SK-N-SH (cell line): ENCODE results near the gene FFAR3. TPM values are rescaled to one million over a fixed set of nuclear protein-coding genes. Genes with fewer than 3 reads are reported as not detected.

ENCODE experiments used
- CTCF ChIA-PET: fragments of 300-600, 350-600 bp; formaldehyde crosslinking; extraction: SDS; loops from one replicate; lab custom pipeline; 2021; lab: Yijun Ruan, JAX
- POLR2A ChIA-PET: fragments of 350-600 bp; sonication (Branson Sonifier 250); formaldehyde crosslinking; extraction: SDS; loops from one replicate; lab custom pipeline; 2020; ENCODE audit warnings: antibody characterized with exemption, inconsistent platforms; lab: Yijun Ruan, JAX
- DNase-seq: peaks from one replicate; pipeline ENCODE4 v3.0.0; 2012
- H2AFZ ChIP-seq: fragments of 200-600 bp; sonication (generic); 2 replicates; pipeline ENCODE4 v1.8.1; 2016; ENCODE audit warnings: antibody characterized with exemption, mild to moderate bottlenecking, low read depth
- H3F3A ChIP-seq: fragments of 200-600 bp; sonication (generic); replicated peaks from 2 replicates; pipeline ENCODE3; 2016; ENCODE audit warnings: antibody characterized with exemption, mild to moderate bottlenecking; ENCODE audit not compliant: insufficient read depth
- H3K27ac ChIP-seq, 2 experiments: fragments of 200-500 bp in 1 of 2; fragments of 200-600 bp in 1 of 2; sonication (Bioruptor generic) in 1 of 2; sonication (generic), shearing (Covaris generic) in 1 of 2; 2 replicates each; pipeline versions ENCODE4 v1.5.1 to v1.6.1; 2014 to 2016; ENCODE audit warnings: low read depth in 2 of 2, inconsistent platforms in 1 of 2, low read length in 1 of 2, mild to moderate bottlenecking in 1 of 2, mixed read lengths in 1 of 2
- H3K27me3 ChIP-seq: fragments of 200-600 bp; sonication (generic), shearing (Covaris generic); 2 replicates; pipeline ENCODE4 v1.6.1; 2016; ENCODE audit warnings: mixed run types; ENCODE audit not compliant: insufficient read depth
- H3K36me3 ChIP-seq, 2 experiments: fragments of 200-500 bp in 1 of 2; fragments of 200-600 bp in 1 of 2; sonication (Bioruptor generic) in 1 of 2; sonication (generic) in 1 of 2; replicated peaks in 1 of 2; 2 replicates each; pipeline versions ENCODE3 to v1.5.1; 2014 to 2016; ENCODE audit warnings: low read length in 1 of 2, mild to moderate bottlenecking in 1 of 2; ENCODE audit not compliant: insufficient read depth in 2 of 2, control insufficient read depth in 1 of 2
- H3K4me1 ChIP-seq, 2 experiments: fragments of 200-500 bp in 1 of 2; fragments of 200-600 bp in 1 of 2; sonication (Bioruptor generic) in 1 of 2; sonication (generic), shearing (Covaris generic) in 1 of 2; 2 replicates each; pipeline versions ENCODE4 v1.5.1 to v1.6.1; 2014 to 2016; ENCODE audit warnings: low read depth in 1 of 2, low read length in 1 of 2, mixed run types in 1 of 2; ENCODE audit not compliant: insufficient read depth in 2 of 2, control insufficient read depth in 1 of 2
- H3K4me2 ChIP-seq: fragments of 200-600 bp; sonication (generic), shearing (Covaris generic); 2 replicates; pipeline ENCODE4 v1.6.1; 2017; ENCODE audit warnings: mixed run types
- H3K4me3 ChIP-seq, 2 experiments: fragments of 200-500 bp in 1 of 2; fragments of 200-600 bp in 1 of 2; sonication (Bioruptor generic) in 1 of 2; sonication (generic), shearing (Covaris generic) in 1 of 2; 2 replicates each; pipeline versions ENCODE4 v1.5.1 to v1.8.1; 2014 to 2016; ENCODE audit warnings: low read depth in 2 of 2, inconsistent platforms in 1 of 2, low read length in 1 of 2, mild to moderate bottlenecking in 1 of 2, mixed read lengths in 1 of 2, moderate library complexity in 1 of 2
- H3K79me2 ChIP-seq: fragments of 200-600 bp; sonication (generic); 2 replicates; pipeline ENCODE4 v1.8.1; 2017; ENCODE audit warnings: mild to moderate bottlenecking; ENCODE audit not compliant: insufficient read depth
- H3K9ac ChIP-seq: fragments of 200-600 bp; sonication (generic); 2 replicates; pipeline ENCODE4 v1.6.1; 2017; ENCODE audit warnings: mixed run types
- H3K9me2 ChIP-seq: fragments of 200-600 bp; sonication (generic); 2 replicates; pipeline ENCODE4 v1.6.1; 2017; ENCODE audit warnings: mixed run types
- H3K9me3 ChIP-seq: fragments of 200-600 bp; sonication (generic); 2 replicates; pipeline ENCODE4 v1.6.1; 2017; ENCODE audit warnings: mixed run types, mild to moderate bottlenecking, moderate library complexity
- H4K20me1 ChIP-seq: fragments of 200-600 bp; sonication (generic); 2 replicates; pipeline ENCODE4 v1.6.1; 2017; ENCODE audit warnings: mild to moderate bottlenecking, mixed run types; ENCODE audit not compliant: insufficient read depth
- EP300 ChIP-seq, 2 experiments: IDR thresholded peaks; 2 replicates each; pipeline versions ENCODE4 v1.4.0 to v1.6.1; 2012; ENCODE audit warnings: borderline replicate concordance in 1 of 2, low read depth in 1 of 2, low read length in 1 of 2
- FOXM1 ChIP-seq: IDR thresholded peaks from 2 replicates; pipeline ENCODE4 v1.4.0; 2012; ENCODE audit warnings: low read depth, mild to moderate bottlenecking
- GABPA ChIP-seq: IDR thresholded peaks from 2 replicates; pipeline ENCODE4 v1.4.0; 2012; ENCODE audit warnings: low read depth, mild to moderate bottlenecking
- JUND ChIP-seq: IDR thresholded peaks from 2 replicates; pipeline ENCODE4 v1.4.0; 2012
- MEF2A ChIP-seq: IDR thresholded peaks from 2 replicates; pipeline ENCODE4 v1.4.0; 2012; ENCODE audit warnings: low read depth, borderline replicate concordance
- NRF1 ChIP-seq: IDR thresholded peaks from 2 replicates; pipeline ENCODE4 v1.6.1; 2012; ENCODE audit warnings: low read depth, mild to moderate bottlenecking, low read length
- POLR2AphosphoS5 ChIP-seq: IDR thresholded peaks from 2 replicates; pipeline ENCODE4 v1.6.1; 2012; ENCODE audit warnings: low read depth, low read length
- RCOR1 ChIP-seq: fragments of 150-350 bp; IDR thresholded peaks from 2 replicates; pipeline ENCODE4 v1.6.1; 2017; ENCODE audit warnings: antibody characterized with exemption, low read length
- RFX5 ChIP-seq: IDR thresholded peaks from 2 replicates; pipeline ENCODE4 v1.6.1; 2012; ENCODE audit warnings: mild to moderate bottlenecking, improper control_type of control experiment, low read length
- RXRA ChIP-seq: IDR thresholded peaks from 2 replicates; pipeline ENCODE4 v1.4.0; 2012; ENCODE audit warnings: low read depth, mild to moderate bottlenecking, borderline replicate concordance
- SIN3A ChIP-seq: IDR thresholded peaks from 2 replicates; pipeline ENCODE4 v1.6.1; 2012; ENCODE audit warnings: low read depth, mild to moderate bottlenecking, low read length, moderate library complexity, borderline replicate concordance
- SMC3 ChIP-seq: IDR thresholded peaks from 2 replicates; pipeline ENCODE4 v1.6.1; 2012; ENCODE audit warnings: low read depth, low read length, improper control_type of control experiment
- TAF1 ChIP-seq: IDR thresholded peaks from 2 replicates; pipeline ENCODE4 v1.6.1; 2012; ENCODE audit warnings: low read depth, mild to moderate bottlenecking, low read length, moderate library complexity, borderline replicate concordance
- YY1 ChIP-seq: IDR thresholded peaks from 2 replicates; pipeline ENCODE4 v1.4.0; 2012; ENCODE audit warnings: low read depth, mild to moderate bottlenecking
- WGBS: methylation state at CpG from one replicate; pipeline ENCODE4 v1.1.6; 2017; ENCODE audit warnings: low lambda C conversion rate; 5-methylcytosine and 5-hydroxymethylcytosine counted together
- polyA plus RNA-seq, 3 experiments: library from polyadenylated mRNA; depleted of rRNA; stranded (reverse); fragments of >200 nt; gene quantifications; 2 replicates each; pipeline ENCODE4 v1.2.3, GENCODE V29; 2012
- TF ChIP-seq, protein P1 (sequence below): IDR thresholded peaks from 2 replicates; pipeline ENCODE4; 2012
- TF ChIP-seq, protein P2 (sequence below): fragments of 200-600 bp; sonication (generic); IDR thresholded peaks from 2 replicates; pipeline ENCODE4 v1.6.1; 2017; ENCODE audit warnings: antibody characterized with exemption, mild to moderate bottlenecking, moderate library complexity
- TF ChIP-seq, protein P3 (sequence below): IDR thresholded peaks from 2 replicates; pipeline ENCODE4 v1.4.0; 2012; ENCODE audit warnings: low read depth
- TF ChIP-seq, protein P4 (sequence below): IDR thresholded peaks from 2 replicates; pipeline ENCODE4 v1.6.1; 2012; ENCODE audit warnings: mild to moderate bottlenecking, low read depth, low read length, moderate library complexity
- TF ChIP-seq, protein P5 (sequence below): fragments of 150-350 bp; IDR thresholded peaks from 2 replicates; pipeline ENCODE4 v1.6.1; 2016; ENCODE audit warnings: mild to moderate bottlenecking, low read depth, low read length

FFAR3 gene
- polyA plus RNA-seq, 1 of the 3 experiments (the other 2 are of a cell fraction): not detected

DNA sequence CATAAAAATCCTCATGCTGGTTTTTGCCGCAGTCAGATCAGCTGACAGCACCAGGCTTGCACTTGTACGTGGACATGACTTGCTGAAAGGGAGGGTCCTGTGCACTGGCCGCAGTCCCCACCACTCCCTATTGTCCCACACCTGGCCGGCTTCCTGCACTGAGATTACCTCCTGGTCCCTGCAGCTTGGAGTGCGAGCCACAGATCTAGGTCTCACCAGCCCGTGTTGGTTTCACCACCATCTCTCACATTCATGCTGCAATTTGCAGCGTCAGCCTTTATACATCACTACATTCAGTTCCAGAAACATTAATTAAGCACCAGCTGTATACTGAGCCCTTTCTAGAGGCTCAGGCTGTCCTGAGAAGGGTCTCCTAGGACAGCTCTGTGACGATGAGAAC lies 44.2 kb upstream of the FFAR3 start:
- no peaks in the 10 kb centered on the region for H3K36me3 ChIP-seq
- ChIA-PET POLR2A (no interaction called here), CTCF (interaction anchor here (0.8 to 1.4 kb wide), 2 partner anchors 44 to 179 kb away, joined by 3 to 4 read pairs; partner anchors contain the start of gene LGI4)

DNA sequence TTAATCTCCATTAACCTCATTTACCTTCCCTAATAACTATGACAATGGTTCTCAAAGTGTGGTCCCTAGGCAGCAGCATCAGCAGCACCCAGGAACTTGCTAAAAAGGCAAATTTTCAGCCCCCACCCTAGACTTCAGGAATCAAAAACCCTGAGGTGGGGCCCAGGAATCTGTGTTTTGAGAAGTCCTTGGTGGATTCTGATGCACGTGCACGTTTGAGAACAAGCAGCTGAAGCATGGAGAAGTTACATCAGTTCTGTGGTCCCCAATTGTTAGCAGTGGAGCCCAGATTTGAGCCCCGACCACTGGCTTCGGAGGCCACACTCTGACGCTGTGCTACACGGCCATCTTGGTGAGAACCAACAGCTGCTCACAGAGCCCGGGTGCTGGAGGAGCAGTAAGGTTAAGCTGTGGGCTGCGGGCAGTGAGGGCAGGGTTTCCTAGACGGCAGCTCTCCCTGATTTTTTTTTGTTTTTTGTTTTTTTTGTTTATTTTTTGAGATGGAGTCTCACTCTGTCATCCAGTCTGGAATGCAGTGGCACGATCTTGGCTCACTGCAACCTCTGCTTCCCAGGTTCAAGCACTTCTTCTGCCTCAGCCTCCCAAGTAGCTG lies 43.3 kb upstream of the FFAR3 start:
- no peaks in the 10 kb centered on the region for H3K9me3 ChIP-seq
- no peaks in the 10 kb centered on the region for H3K4me1 ChIP-seq
- H3K9me2 ChIP-seq: no peaks in the 10 kb centered on the region
- H3F3A ChIP-seq: no peaks in the 10 kb centered on the region
- H3K4me3 ChIP-seq: no peak overlapping the region
- H3K27ac ChIP-seq: no peak overlapping the region
- H3K36me3 ChIP-seq: no peaks in the 10 kb centered on the region
- WGBS: 66% methylated on average over 10 of the region's 10 CpGs
- no peak overlapping the region for H2AFZ ChIP-seq
- ChIA-PET POLR2A (no interaction called here), CTCF (interaction anchor here (0.8 to 1.4 kb wide), 3 partner anchors 45 to 180 kb away, joined by 3 to 4 read pairs (median 4); partner anchors contain the start of gene LGI4)
- no peak overlapping the region for H3K4me2 ChIP-seq
- H4K20me1 ChIP-seq: no peaks in the 10 kb centered on the region
- no peaks in the 10 kb centered on the region for H3K79me2 ChIP-seq
- no peak for DNase-seq
- no peaks in the 10 kb centered on the region for H3K27me3 ChIP-seq
- H3K9ac ChIP-seq: no peak overlapping the region
- no peak for TF ChIP-seq FOXM1
- TF ChIP-seq RFX5: no peak
- no peak for TF ChIP-seq POLR2AphosphoS5
- TF ChIP-seq, protein P1, sequence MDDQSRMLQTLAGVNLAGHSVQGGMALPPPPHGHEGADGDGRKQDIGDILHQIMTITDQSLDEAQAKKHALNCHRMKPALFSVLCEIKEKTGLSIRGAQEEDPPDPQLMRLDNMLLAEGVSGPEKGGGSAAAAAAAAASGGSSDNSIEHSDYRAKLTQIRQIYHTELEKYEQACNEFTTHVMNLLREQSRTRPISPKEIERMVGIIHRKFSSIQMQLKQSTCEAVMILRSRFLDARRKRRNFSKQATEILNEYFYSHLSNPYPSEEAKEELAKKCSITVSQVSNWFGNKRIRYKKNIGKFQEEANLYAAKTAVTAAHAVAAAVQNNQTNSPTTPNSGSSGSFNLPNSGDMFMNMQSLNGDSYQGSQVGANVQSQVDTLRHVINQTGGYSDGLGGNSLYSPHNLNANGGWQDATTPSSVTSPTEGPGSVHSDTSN: no peak
- no peak for TF ChIP-seq RCOR1
- TF ChIP-seq GABPA: no peak
- TF ChIP-seq RXRA: no peak
- TF ChIP-seq, protein P2, sequence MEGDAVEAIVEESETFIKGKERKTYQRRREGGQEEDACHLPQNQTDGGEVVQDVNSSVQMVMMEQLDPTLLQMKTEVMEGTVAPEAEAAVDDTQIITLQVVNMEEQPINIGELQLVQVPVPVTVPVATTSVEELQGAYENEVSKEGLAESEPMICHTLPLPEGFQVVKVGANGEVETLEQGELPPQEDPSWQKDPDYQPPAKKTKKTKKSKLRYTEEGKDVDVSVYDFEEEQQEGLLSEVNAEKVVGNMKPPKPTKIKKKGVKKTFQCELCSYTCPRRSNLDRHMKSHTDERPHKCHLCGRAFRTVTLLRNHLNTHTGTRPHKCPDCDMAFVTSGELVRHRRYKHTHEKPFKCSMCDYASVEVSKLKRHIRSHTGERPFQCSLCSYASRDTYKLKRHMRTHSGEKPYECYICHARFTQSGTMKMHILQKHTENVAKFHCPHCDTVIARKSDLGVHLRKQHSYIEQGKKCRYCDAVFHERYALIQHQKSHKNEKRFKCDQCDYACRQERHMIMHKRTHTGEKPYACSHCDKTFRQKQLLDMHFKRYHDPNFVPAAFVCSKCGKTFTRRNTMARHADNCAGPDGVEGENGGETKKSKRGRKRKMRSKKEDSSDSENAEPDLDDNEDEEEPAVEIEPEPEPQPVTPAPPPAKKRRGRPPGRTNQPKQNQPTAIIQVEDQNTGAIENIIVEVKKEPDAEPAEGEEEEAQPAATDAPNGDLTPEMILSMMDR: no peak
- no peak for TF ChIP-seq SMC3
- TF ChIP-seq EP300 (IDR thresholded peaks at IDR 0.05; ENCODE audit: borderline replicate concordance in 1 of 2, low read depth in 1 of 2, low read length in 1 of 2): no peak

More for the DNA sequence above, 44.2 kb upstream of the FFAR3 start:
- no peak overlapping the region for H3K4me2 ChIP-seq
- H4K20me1 ChIP-seq: no peaks in the 10 kb centered on the region
- no peaks in the 10 kb centered on the region for H3F3A ChIP-seq
- H2AFZ ChIP-seq: no peak overlapping the region
- no peaks in the 10 kb centered on the region for H3K9me3 ChIP-seq
- WGBS: 48% methylated on average over 7 of the region's 8 CpGs
- no peak overlapping the region for H3K27ac ChIP-seq
- TF ChIP-seq, protein P3, sequence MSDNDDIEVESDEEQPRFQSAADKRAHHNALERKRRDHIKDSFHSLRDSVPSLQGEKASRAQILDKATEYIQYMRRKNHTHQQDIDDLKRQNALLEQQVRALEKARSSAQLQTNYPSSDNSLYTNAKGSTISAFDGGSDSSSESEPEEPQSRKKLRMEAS: no peak
- TF ChIP-seq SIN3A (no peak), MEF2A (no peak), YY1 (no peak), TAF1 (no peak), NRF1 (no peak), JUND (no peak), RFX5 (no peak), SMC3 (no peak), GABPA (no peak)
- TF ChIP-seq, protein P4, sequence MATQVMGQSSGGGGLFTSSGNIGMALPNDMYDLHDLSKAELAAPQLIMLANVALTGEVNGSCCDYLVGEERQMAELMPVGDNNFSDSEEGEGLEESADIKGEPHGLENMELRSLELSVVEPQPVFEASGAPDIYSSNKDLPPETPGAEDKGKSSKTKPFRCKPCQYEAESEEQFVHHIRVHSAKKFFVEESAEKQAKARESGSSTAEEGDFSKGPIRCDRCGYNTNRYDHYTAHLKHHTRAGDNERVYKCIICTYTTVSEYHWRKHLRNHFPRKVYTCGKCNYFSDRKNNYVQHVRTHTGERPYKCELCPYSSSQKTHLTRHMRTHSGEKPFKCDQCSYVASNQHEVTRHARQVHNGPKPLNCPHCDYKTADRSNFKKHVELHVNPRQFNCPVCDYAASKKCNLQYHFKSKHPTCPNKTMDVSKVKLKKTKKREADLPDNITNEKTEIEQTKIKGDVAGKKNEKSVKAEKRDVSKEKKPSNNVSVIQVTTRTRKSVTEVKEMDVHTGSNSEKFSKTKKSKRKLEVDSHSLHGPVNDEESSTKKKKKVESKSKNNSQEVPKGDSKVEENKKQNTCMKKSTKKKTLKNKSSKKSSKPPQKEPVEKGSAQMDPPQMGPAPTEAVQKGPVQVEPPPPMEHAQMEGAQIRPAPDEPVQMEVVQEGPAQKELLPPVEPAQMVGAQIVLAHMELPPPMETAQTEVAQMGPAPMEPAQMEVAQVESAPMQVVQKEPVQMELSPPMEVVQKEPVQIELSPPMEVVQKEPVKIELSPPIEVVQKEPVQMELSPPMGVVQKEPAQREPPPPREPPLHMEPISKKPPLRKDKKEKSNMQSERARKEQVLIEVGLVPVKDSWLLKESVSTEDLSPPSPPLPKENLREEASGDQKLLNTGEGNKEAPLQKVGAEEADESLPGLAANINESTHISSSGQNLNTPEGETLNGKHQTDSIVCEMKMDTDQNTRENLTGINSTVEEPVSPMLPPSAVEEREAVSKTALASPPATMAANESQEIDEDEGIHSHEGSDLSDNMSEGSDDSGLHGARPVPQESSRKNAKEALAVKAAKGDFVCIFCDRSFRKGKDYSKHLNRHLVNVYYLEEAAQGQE: no peak
- TF ChIP-seq, protein P5, sequence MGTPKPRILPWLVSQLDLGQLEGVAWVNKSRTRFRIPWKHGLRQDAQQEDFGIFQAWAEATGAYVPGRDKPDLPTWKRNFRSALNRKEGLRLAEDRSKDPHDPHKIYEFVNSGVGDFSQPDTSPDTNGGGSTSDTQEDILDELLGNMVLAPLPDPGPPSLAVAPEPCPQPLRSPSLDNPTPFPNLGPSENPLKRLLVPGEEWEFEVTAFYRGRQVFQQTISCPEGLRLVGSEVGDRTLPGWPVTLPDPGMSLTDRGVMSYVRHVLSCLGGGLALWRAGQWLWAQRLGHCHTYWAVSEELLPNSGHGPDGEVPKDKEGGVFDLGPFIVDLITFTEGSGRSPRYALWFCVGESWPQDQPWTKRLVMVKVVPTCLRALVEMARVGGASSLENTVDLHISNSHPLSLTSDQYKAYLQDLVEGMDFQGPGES: no peak
- no peaks in the 10 kb centered on the region for H3K9me2 ChIP-seq
- H3K9ac ChIP-seq: no peak overlapping the region
- H3K4me3 ChIP-seq: no peak overlapping the region
- no peaks in the 10 kb centered on the region for H3K27me3 ChIP-seq
- DNase-seq: no peak
- no peaks in the 10 kb centered on the region for H3K4me1 ChIP-seq
- H3K79me2 ChIP-seq: no peaks in the 10 kb centered on the region
